NCI-H69 (cell line): Measurements from ENCODE around the gene CETP.
"Not testable (repeated sequence)": the region's sequence is repeated elsewhere in the genome, so short reads cannot be mapped to it uniquely, and the experiment has no call there.

Experiments
- DNase-seq: peaks from one replicate; lab custom pipeline; 2025; lab: John Stamatoyannopoulos, UW

The CETP gene

GRCh38 chr16:56980792-56981724 is 19.3 kb downstream of the CETP start:
- DNase-seq = no peak

DNA sequence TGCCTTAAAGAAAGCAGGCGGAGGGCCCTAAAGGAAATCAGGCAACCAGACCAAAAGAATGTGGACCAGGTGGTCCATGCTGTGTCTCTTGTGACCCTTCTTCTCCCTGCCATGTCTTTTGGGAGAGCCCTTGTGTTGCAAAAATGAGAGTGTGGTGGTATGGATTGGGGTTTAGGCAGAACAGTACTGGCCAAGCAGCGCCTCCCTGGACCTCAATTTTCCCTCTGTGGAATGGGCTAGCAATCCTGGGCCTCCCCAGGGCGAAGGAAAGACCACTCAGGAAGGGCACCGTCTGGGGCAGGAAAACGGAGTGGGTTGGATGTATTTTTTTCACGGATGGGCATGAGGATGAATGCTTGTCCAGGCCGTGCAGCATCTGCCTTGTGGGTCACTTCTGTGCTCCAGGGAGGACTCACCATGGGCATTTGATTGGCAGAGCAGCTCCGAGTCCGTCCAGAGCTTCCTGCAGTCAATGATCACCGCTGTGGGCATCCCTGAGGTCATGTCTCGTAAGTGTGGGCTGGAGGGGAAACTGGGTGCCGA is 20.1 kb downstream of the CETP start:
- no peak for DNase-seq

- DNase-seq = no peak
These were observed 20.9 kb downstream of the CETP start for GRCh38 chr16:56982695-56983094.

GRCh38 chr16:56983211-56983751 is 21.5 kb downstream of the CETP start:
- peak; percentile 25 for DNase-seq

DNA sequence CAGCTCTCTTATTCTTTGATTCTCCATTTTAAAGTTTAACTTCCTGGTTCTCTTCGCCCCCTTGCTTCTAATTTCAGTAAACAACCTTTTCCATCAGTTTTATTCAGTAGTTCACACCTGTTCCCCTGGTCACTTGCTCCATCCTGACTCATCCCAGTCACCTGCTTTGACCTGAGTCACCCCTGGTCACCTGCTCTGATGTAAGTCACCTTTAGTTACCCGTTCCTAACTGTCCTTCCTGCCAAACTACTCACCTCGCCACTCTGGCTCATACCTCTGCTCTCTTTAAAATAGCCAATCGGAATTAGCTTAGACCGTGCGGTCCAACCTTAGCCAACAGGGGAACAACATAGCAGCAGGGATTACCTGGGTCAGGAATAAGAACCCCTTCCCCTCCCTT is 22.9 kb downstream of the CETP start:
- DNase-seq = no peak

DNA sequence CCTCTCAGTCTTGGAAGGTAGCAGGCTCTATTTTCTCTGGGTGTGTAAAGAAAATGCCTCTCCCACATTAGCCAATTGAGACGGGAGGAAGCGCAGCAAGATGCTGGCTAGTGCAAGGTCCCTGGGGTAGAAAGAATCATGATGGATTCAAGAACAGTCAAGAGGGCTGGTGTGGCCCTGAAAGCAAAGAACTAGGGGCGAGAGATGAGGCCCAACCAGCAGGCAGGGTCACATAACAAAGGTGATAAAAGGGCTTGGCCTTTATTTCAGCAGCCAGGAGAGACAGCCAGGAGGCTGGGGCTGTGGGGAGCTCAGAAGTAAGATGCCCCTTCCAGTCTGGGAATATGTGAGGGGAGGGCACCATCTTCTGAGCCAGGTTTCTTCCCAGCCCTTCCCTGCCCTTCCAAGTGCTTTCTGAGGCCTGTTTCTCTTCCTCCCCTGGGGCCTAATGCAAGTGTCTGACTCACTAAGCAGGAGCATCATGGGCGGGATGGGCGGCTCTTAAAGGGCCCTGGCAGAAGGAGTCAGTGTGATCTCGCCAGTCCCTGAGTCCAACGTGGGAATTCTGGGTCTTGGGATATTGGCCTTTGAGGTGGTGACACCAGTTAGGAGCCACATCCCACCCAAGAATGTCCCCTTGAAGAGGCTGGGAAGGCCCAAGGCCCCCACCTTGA is 23.7 kb downstream of the CETP start:
- peak; percentile 1 for DNase-seq

- no peak for DNase-seq
These were observed 24.2 kb downstream of the CETP start for GRCh38 chr16:56985962-56986360.

DNA sequence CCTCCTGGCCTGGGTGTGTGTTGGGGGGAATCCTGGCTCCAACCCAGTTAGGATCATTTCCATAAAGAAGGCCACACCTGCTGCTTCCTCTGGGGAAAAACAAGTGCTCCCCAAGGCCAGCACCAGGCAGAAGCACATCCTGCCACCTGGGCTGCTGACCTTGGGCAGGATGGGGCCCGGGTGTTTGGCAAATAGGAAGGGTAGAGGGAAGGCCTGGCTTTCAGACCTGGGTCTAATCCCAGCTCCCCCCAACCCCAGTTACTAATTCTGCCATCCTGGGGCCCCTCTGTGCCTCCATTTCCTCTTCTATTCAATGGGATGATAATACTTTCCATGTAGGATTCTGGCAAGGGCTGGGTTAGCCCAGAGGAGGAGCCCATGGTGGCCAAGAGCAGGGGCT is 24.6 kb downstream of the CETP start:
- DNase-seq = no peak

DNA sequence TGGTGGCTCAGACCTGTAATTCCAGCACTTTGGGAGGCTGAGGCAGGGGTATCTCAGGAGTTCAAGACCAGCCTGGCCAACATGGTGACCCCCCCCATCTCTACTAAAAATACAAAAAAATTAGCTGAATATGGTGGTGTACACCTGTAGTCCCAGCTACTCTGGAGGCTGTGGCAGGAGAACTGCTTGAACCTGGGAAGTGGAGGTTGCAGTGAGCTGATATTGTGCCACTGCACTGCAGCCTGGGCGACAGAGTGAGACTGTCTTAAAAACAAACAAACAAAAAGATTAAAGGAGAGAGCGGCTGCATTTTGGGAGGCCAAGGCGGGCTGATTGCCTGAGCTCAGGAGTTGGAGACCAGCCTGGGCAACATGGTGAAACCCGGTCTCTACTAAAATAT is 25.2 kb downstream of the CETP start:
- not testable (repeated sequence) for DNase-seq

GRCh38 chr16:56987692-56988091 is 25.9 kb downstream of the CETP start:
- no peak for DNase-seq

DNA sequence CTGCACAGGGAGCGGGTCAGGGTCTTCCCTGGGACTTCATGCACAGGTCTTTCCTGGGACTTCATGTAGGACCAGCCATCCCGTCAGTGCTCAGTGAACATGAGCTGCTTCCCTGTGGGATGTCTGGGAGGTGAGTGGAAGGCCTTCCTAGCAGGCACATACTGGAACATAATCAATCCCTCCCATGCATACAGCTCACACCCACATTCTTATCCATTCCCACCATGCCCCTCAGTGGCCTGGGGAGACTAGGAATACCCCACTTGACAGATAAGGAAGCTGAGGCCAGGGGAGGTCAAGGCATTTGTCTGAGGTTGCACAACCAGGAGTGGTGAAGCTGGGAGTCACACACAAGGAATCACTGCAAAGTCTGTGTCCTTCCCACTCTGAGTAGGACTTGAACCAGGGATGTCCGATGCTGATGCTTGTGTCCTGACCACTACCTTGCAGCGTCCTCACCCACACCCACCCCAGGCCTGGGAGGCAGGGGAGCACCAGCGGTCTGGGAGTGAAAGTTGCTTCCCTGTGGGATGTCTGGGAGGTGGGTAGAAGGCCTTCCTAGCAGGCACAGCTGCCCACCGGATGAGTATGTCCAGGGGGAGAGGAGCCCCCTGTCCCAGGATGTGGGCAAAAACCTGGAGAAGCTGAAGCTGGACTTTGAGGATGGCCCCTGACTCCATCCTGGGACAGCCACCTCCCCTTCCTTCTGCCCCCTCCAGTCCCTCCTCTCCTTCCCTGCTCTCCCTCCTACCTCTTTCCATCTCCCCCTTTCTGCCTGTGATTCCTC is 26.6 kb downstream of the CETP start:
- DNase-seq = no peak

DNA sequence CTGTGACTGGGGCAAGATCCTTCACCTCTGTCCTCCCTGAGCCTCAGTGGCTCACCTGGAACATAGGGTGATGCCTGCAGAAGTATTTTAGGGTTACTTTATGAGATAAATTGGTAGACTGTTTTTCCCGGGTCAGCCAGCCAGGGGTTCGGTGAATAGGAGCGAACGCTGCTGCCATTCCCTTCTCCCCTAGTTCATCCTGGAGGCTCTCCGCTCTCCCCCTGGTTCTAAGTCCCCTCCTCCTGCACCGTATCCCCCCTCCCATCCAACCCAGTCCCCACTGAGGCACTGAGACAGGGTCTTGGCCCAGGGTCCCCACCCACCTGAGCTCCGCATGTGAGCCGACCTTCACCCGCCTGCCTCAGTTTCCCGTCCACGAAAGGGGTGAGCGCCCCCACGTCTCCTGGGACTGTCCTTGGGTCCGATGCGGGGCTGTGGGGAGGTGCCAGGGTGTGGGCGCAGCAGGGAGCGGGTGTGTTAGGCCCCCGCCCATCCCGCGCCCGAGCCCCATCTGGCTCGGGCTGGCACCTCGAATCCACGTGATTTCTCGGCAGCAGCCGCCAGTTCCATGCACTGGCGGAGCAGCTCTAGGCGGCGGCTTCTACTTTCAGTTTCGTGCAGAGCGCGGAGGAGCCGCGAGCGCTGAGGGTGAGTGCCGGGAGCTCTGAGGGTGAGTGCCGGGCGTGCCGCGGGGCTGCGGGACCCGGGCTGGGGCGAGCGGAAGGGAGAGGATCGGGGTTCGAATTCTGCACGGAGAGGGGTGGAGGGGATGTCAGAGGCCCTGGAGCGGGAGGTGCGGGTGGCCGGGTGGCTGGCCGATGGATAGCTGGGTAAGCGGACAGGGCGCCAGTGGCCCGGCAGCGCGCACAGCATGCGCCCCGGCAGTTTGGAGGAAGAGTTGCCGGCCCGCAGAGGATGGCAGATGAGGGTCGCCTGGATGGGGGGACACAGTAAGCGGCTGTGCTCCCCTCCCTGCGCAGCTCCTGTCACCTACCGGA is 27.5 kb downstream of the CETP start, which contains the start of gene NLRC5:
Gene NLRC5, plus strand, starts transcription at position 610 of the 998 bp plus-strand sequence. CDS start 31,156 bp downstream, outside the sequence.
- peak; percentile 77 for DNase-seq

DNA sequence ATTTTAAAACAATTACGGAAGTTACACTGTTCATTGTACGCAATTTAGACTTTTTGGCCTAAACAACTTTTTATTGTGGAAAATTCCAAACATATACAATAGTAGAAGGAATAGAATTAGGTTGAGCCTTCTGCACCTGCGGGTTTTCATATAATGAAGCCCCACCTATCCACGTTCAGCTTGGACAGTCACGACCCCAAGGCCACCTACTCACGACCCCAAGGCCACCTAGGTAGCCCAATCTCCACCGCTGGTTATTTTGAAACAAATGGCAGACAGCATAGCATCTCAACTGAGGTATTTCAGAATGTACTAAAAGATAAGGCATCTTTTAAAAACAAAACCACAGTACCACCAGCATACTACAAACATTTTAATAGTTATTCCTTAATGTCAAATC is 28.2 kb downstream of the CETP start:
- no peak for DNase-seq

DNA sequence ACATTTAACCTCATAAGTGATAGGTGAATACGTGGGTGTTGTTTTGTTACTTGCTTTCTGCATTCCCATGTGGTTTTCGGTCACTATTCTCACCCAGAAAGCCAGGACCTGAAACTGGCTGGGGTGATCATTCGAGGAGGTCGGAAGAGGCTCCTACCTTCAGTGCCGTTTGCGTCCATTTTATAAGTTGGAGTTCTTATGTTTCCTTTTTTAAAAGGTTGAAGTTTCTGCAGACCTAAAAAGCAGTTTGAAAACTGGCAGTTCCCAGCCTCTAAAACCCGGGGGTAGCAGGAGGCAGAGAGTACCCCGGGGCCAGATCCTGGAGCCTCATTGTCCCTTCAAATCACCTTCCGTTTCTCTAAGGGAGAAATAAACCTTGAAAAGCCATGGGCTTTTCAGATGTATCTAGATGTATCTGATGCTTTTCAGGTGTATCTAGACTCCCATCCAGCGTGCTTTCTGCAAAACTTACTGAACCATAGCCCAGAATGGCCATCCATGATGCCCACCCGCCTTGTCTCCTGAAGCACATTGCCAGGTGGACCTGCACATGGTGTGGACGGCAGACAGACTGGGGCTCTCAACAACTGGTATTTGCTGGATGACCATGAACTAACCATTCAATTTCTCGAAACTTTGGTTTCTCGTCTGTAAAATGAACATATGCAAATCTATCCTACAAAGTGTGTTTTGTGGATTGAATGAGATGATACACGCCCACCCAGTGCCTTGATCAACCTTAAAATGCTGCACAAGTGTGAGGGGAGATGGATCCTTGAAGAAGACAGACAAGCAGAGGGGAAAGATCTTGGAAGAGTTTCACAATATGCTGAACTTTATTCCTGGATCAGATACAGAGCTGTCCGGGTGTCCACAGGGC is 28.9 kb downstream of the CETP start:
- DNase-seq = no peak

GRCh38 chr16:56992431-56992830 is 30.7 kb downstream of the CETP start:
- not testable (repeated sequence) for DNase-seq

- no peak for DNase-seq
These were observed 31.5 kb downstream of the CETP start for GRCh38 chr16:56993204-56993603.

DNA sequence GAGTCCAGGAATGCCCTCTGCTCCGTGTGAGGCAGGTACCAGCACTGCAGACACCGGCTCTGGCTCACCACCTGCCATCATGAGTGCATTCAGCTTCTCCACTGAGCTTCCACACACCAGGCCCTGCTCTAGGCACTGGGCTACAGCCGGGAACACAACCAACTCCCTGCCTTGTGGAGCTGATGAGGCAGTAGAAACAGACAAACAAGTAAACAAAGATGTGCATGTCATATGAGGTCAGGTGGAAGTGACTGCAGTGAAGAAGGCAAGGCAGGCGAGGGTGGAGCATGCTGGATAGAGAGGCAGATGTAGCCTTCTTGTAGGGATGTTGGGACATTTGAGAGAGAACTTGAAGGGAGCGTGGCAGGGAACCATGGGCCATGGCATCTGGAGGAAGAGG is 32.6 kb downstream of the CETP start:
- no peak for DNase-seq

DNA sequence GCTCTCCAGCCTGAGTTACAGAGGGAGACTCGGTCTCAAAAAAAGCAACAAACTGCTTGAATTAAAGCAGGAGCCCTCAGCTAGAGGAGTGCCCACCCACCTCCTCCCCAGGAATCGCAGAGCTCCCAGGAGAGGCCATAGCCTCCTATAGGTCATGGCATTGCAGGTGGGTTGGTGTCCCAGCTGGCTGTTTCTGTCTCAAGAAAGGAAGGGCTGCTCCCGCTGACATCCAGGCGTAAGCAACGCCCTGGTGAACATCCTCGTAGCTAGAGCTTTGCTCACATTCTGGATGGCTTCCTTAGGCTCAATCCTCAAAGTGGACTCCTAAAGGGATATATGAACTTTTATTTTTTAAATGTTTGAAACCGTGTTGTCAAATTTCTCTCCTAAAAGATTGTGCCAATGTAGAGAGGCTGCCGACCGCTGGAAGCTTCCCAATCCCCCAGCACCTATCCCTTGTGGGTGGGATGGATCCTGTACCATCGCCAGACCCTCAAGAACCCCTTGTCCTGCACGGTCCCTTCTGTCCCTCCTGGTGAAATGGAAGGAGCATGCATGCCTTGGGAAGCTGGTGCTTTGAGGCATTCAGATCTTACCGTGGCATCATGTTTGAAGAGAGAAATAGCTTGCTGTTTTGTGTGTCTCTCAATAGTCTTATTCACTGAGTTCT is 33.5 kb downstream of the CETP start:
- no peak for DNase-seq

GRCh38 chr16:56997264-56997663 is 35.5 kb downstream of the CETP start:
- DNase-seq = no peak
